Skeletal muscle satellite cell (primary cell): ENCODE data around the gene PPY.

Experiments
- H3K27me3 ChIP-seq: 2 replicates; pipeline ENCODE4 v1.7.0; 2013; ENCODE audit warnings: low read length; ENCODE audit not compliant: control insufficient read depth, insufficient read depth
- H3K36me3 ChIP-seq: 2 replicates; pipeline ENCODE4 v1.7.0; 2013; ENCODE audit warnings: mild to moderate bottlenecking, control low read depth, low read length; ENCODE audit not compliant: insufficient read depth
- H3K4me1 ChIP-seq: 2 replicates; pipeline ENCODE4 v1.7.0; 2013; ENCODE audit warnings: low read length; ENCODE audit not compliant: control insufficient read depth, insufficient read depth
- H3K4me2 ChIP-seq: 2 replicates; pipeline ENCODE4 v1.7.0; 2013; ENCODE audit warnings: mild to moderate bottlenecking, low read length
- H3K4me3 ChIP-seq: 2 replicates; pipeline ENCODE4 v1.7.0; 2013; ENCODE audit warnings: low read length
- H3K9ac ChIP-seq: 2 replicates; pipeline ENCODE4 v1.7.0; 2013; ENCODE audit warnings: mild to moderate bottlenecking, low read depth, low read length, moderate library complexity
- H3K9me3 ChIP-seq: replicated peaks from 2 replicates; pipeline ENCODE4 v1.7.0; 2013; ENCODE audit warnings: mild to moderate bottlenecking, control low read depth, low read length

The PPY gene

DNA sequence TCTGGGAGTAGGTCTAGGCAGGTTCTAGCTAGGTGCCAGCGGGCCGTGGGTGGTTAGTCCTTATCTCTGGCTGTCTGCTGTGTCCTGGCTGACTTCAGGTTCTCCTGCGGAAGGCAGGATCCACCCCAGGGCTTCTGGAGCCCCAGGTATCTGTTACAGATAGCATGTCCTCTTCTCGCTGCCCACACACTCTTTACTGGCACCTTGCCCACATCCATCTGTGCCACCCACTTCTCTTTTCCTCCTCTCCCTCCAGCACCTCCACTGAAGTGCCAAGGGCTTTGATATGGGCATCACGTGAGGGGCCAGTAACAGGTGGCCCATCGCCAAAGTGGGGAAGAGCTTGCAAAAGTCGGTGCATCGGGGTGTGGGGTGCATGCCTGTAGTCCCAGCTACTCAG, 30.4 kb downstream of the PPY start:
- Histone ChIP-seq H3K36me3 (no peaks in the 10 kb centered on the region), H3K4me3 (no peak overlapping the region), H3K4me2 (no peak overlapping the region), H3K9ac (no peak overlapping the region), H3K27me3 (peaks cover 71% of the 10 kb centered on the region), H3K4me1 (peaks cover 13% of the 10 kb centered on the region), H3K9me3 (no peaks in the 10 kb centered on the region)

DNA sequence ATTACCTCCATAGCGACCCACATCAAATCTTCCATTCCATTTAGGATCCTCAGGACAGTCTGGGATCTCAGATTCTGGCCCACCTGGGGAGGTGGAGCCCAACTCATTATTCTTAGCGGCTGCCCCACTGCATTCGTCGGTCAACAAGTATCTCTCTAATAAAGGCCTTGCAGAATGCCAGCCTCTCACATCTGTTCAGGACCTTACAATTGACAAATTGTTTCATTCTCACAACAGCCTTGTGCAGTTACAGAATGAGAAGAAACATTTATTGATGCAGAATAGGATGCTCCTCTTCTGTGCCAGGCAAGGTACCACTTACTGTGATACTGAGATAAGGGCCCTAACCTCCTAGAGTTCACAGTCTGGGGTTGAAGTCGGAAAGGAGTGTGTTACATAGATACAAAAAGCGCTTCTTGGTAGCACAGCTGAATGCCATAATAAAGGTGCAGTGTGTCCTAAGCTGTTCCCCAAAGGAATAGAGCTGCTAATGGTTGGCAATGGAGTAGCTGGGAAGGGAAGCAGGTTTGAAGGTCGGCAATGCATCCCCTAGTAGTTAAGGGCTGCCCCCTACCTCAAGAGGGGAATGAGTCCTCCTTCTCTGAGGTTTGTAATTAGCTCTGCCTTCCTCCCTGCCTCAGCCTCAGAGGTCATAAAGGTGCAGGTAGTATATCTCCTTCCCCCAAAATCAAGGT, 32.6 kb downstream of the PPY start:
- H3K4me1 ChIP-seq = peaks cover 25% of the 10 kb centered on the region
- H3K27me3 ChIP-seq = peaks cover 70% of the 10 kb centered on the region

GRCh38 chr17:43907998-43908721, 34.1 kb downstream of the PPY start:
- peak overlapping the region; percentile 99 for H3K4me2 ChIP-seq
- peak overlapping the region; percentile 68 for H3K9ac ChIP-seq
- no peaks in the 10 kb centered on the region for H3K36me3 ChIP-seq
- peaks cover 63% of the 10 kb centered on the region for H3K27me3 ChIP-seq
- H3K4me3 ChIP-seq = peak overlapping the region; percentile 79
- H3K9me3 ChIP-seq = no peaks in the 10 kb centered on the region
- peaks cover 25% of the 10 kb centered on the region for H3K4me1 ChIP-seq

More for the DNA sequence above, 32.6 kb downstream of the PPY start:
- no peak overlapping the region for H3K4me3 ChIP-seq
- no peak overlapping the region for H3K9ac ChIP-seq
- no peaks in the 10 kb centered on the region for H3K9me3 ChIP-seq
- H3K36me3 ChIP-seq = no peaks in the 10 kb centered on the region
- H3K4me2 ChIP-seq = no peak overlapping the region

GRCh38 chr17:43907425-43907981, 34.8 kb downstream of the PPY start, which contains the start of gene MPP2:
TSS of gene MPP2 (minus strand) at chr17:43907536. CDS start at chr17:43904460, 3,076 bp downstream.
- no peaks in the 10 kb centered on the region for H3K36me3 ChIP-seq
- peak within 1 kb of the TSS; percentile 99 for H3K4me2 ChIP-seq
- peak within 1 kb of the TSS; percentile 79 for H3K4me3 ChIP-seq
- peak within 1 kb of the TSS; percentile 68 for H3K9ac ChIP-seq
- peaks cover 25% of the 10 kb centered on the region for H3K4me1 ChIP-seq
- H3K9me3 ChIP-seq = no peaks in the 10 kb centered on the region
- peaks cover 62% of the 10 kb centered on the region for H3K27me3 ChIP-seq

DNA sequence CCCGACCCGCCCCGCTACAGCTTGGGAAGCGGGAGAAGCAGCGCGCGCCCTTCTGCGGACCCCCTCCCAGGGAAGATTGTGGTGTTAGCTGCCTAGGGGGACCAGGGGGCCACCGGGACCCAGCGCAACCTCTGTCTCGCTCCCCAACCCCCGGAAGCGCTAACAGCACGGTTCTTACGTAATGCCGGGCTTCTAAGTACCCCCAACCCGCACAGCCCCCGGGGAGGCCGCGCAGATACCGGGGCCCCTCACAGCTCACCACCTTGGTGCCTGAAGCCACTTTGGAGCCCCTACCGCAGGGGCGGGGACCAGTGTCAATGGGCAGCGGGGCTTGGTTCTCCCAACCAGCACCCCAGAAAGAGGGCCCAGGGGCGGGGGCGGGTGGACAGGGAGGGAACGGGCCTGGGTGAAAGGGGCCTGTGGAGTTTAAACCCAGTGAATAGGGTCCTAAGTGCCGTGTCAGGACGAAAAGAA, 35.3 kb downstream of the PPY start:
- peak overlapping the region; percentile 79 for H3K4me3 ChIP-seq
- peak overlapping the region; percentile 99 for H3K4me2 ChIP-seq
- H3K36me3 ChIP-seq = no peaks in the 10 kb centered on the region
- H3K9ac ChIP-seq = peak overlapping the region; percentile 68
- H3K4me1 ChIP-seq = peaks cover 25% of the 10 kb centered on the region
- H3K9me3 ChIP-seq = no peaks in the 10 kb centered on the region
- H3K27me3 ChIP-seq = peaks cover 63% of the 10 kb centered on the region

GRCh38 chr17:43905985-43906852, 36.1 kb downstream of the PPY start:
- H3K4me1 ChIP-seq = peaks cover 25% of the 10 kb centered on the region
- no peaks in the 10 kb centered on the region for H3K9me3 ChIP-seq
- H3K36me3 ChIP-seq = no peaks in the 10 kb centered on the region
- peak overlapping the region; percentile 79 for H3K4me3 ChIP-seq
- peaks cover 56% of the 10 kb centered on the region for H3K27me3 ChIP-seq
- no peak overlapping the region for H3K9ac ChIP-seq
- H3K4me2 ChIP-seq = peak overlapping the region; percentile 99

DNA sequence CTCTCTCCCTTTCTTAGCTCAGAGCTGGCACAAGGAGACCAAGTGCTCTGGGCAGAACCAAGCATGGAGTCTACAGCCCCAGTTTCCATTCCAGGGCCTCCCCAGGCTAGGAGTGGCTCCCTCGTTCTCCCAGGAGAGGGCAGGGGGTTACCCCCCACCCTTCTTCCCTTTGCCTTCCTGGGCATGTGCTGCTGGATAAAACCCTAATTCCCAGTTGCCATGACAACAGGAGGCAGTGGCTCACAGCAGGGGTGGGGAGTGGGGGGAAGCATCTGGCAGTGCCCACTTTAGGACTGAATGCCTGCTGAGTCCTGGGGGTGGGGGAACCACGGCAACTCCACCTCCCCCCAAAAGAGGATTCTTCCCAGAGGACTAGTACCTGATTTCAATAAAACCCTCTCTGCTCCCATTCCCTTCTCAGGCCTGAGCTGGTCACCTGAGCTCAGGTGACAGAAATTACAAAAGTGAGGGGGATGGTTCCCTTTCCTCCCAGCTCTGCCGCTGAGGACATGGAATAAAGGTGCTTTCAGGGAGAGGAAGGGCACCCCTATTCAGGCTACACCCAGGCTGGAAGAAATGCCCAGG, 36.8 kb downstream of the PPY start:
- peaks cover 57% of the 10 kb centered on the region for H3K27me3 ChIP-seq
- no peak overlapping the region for H3K9ac ChIP-seq
- H3K4me2 ChIP-seq = peak overlapping the region; percentile 99
- H3K36me3 ChIP-seq = no peaks in the 10 kb centered on the region
- H3K4me1 ChIP-seq = peaks cover 28% of the 10 kb centered on the region
- no peaks in the 10 kb centered on the region for H3K9me3 ChIP-seq
- no peak overlapping the region for H3K4me3 ChIP-seq

DNA sequence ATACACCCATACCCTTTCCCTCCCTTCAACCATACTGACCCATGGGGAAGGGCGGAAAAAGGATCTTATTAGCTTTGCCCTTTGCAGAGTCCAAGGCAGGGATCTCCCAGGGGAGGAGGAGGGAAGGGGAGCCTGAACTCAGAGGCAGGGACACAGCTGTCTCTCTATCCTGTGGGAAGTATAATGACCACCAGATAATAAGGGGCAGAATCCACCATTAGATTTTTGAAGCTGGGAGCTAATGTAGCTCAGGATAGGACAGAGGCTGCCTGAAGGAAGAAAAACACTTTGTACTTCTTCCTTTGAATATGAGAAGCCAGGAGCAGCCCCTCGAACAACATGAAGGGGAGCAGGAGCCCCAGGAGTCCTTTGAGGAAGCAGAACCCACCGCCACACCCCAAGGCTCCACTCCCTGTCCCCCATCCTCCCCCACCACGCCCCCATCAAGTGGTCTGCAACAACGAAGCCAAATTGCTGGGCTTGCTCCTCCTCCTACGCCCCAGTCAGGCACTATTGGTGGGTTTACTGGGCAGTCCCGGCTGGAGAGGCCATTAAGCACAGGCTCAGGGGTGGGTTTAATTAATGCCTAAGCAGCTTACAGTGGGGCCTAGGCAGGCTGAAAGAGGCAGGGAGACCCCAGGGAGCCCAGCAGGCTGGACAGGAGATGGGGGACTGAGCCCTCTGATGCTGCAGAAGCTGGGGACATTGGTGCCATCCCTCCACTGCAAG, 40.3 kb downstream of the PPY start:
- Histone ChIP-seq H3K4me1 (peaks cover 19% of the 10 kb centered on the region), H3K36me3 (no peaks in the 10 kb centered on the region), H3K27me3 (peaks cover 40% of the 10 kb centered on the region), H3K9me3 (no peaks in the 10 kb centered on the region), H3K9ac (no peak overlapping the region), H3K4me3 (no peak overlapping the region), H3K4me2 (no peak overlapping the region)

- H3K27me3 ChIP-seq = peaks cover 41% of the 10 kb centered on the region
- H3K4me1 ChIP-seq = peaks cover 10% of the 10 kb centered on the region
- H3K4me2 ChIP-seq = peak overlapping the region; percentile 89
- H3K9me3 ChIP-seq = no peaks in the 10 kb centered on the region
- H3K9ac ChIP-seq = no peak overlapping the region
- no peaks in the 10 kb centered on the region for H3K36me3 ChIP-seq
- peak overlapping the region; percentile 72 for H3K4me3 ChIP-seq
These were observed 41.2 kb downstream of the PPY start for GRCh38 chr17:43900858-43901754.
